DMS153 treated with DMSO at 0.1 percent for 48 hours (cell line): ENCODE measurements around the gene ACSF2.
A peak's percentile ranks its signal among the peaks of the same experiment; 100 is the strongest.

ENCODE experiments used
- DNase-seq: peaks from one replicate; lab custom pipeline; 2025; ENCODE audit not compliant: unreplicated experiment; lab: John Stamatoyannopoulos, UW

ACSF2 gene

GRCh38 chr17:50498021-50498874 lies 72.2 kb downstream of the ACSF2 start:
- DNase-seq: no peak

- DNase-seq: no peak
Measured at GRCh38 chr17:50499270-50499669, 73.3 kb downstream of the ACSF2 start.

GRCh38 chr17:50499721-50500120 lies 73.7 kb downstream of the ACSF2 start:
- no peak for DNase-seq

GRCh38 chr17:50501054-50501453 lies 75.0 kb downstream of the ACSF2 start:
- DNase-seq: no peak

GRCh38 chr17:50502301-50502990 lies 76.4 kb downstream of the ACSF2 start:
- no peak for DNase-seq

GRCh38 chr17:50505591-50506130 lies 79.6 kb downstream of the ACSF2 start:
- no peak for DNase-seq

- no peak for DNase-seq
Measured at GRCh38 chr17:50506298-50506697, 80.3 kb downstream of the ACSF2 start.

GRCh38 chr17:50507871-50508572 lies 82.0 kb downstream of the ACSF2 start, which contains the start of gene MYCBPAP:
MYCBPAP (plus strand) TSS chr17:50508439; CDS start chr17:50508675, 236 bp downstream.
- DNase-seq: peak; percentile 63

GRCh38 chr17:50508573-50509460 lies 82.8 kb downstream of the ACSF2 start:
- no peak for DNase-seq

- DNase-seq: no peak
Measured at GRCh38 chr17:50511058-50511457, 85.0 kb downstream of the ACSF2 start.

GRCh38 chr17:50513495-50513894 lies 87.5 kb downstream of the ACSF2 start:
- DNase-seq: no peak

- DNase-seq: no peak
Measured at GRCh38 chr17:50514388-50514787, 88.4 kb downstream of the ACSF2 start.

- DNase-seq: no peak
Measured at GRCh38 chr17:50514936-50515702, 89.1 kb downstream of the ACSF2 start.

- no peak for DNase-seq
Measured at GRCh38 chr17:50517011-50517410, 91.0 kb downstream of the ACSF2 start.

GRCh38 chr17:50517504-50518383 lies 91.7 kb downstream of the ACSF2 start:
- no peak for DNase-seq

GRCh38 chr17:50518384-50519023 lies 92.5 kb downstream of the ACSF2 start:
- no peak for DNase-seq

- no peak for DNase-seq
Measured at GRCh38 chr17:50519141-50519834, 93.3 kb downstream of the ACSF2 start.

- no peak for DNase-seq
Measured at GRCh38 chr17:50520483-50520882, 94.5 kb downstream of the ACSF2 start.
